ENCODE measurements around the gene KCNQ1. TPM values are rescaled to one million over a fixed set of nuclear protein-coding genes. Genes with fewer than 3 reads are reported as not detected.

The KCNQ1 gene
- total RNA-seq, 1 donor from 2014 or later, result 1.6 TPM

DNA sequence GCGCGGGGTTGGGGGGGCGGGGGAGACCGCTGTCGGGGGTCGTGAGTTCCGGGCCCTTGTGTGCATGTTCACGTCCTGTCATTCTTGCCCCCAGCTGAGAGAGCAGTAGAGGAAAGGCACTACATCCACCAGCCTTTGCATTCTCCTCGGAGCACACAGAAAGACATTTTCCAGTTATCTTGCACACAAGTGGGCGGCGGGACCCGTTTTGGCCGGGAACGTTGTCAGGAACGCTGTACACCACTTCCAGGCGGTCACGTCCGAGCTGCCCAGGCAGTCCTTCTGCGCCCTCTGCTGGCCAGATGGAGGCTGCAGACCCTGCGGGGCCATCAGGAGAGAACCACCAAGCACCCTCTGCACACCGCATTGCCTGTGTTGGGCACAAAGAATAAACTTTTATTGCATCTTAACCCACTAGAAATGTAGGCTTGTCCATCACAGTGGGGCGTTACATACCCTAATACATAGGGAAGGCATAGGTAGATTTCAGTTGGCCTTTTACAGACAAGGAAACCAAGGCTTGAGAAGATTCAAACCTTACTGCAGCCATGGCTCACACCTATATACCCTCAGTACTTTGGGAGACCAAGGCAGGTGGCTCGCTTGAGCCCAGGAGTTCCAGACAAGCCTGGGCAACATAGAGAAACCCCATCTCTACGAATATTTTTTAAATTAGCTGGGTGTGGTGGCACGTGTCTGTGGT is 443.6 kb downstream of the KCNQ1 start:
- DNase-seq (ENCODE audit: low read depth), result peak; percentile 62
- FAIRE-seq, result no peak
- Histone ChIP-seq H3K36me3 (ENCODE audit: control insufficient read depth, insufficient read depth, low read length) (no peaks in the 10 kb centered on the region), H3K4me3 (ENCODE audit: low read depth, low read length) (no peak overlapping the region), H3K27me3 (ENCODE audit: control insufficient read depth, insufficient read depth, low read length) (no peaks in the 10 kb centered on the region)
- TF ChIP-seq, protein P1, sequence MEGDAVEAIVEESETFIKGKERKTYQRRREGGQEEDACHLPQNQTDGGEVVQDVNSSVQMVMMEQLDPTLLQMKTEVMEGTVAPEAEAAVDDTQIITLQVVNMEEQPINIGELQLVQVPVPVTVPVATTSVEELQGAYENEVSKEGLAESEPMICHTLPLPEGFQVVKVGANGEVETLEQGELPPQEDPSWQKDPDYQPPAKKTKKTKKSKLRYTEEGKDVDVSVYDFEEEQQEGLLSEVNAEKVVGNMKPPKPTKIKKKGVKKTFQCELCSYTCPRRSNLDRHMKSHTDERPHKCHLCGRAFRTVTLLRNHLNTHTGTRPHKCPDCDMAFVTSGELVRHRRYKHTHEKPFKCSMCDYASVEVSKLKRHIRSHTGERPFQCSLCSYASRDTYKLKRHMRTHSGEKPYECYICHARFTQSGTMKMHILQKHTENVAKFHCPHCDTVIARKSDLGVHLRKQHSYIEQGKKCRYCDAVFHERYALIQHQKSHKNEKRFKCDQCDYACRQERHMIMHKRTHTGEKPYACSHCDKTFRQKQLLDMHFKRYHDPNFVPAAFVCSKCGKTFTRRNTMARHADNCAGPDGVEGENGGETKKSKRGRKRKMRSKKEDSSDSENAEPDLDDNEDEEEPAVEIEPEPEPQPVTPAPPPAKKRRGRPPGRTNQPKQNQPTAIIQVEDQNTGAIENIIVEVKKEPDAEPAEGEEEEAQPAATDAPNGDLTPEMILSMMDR (IDR thresholded peaks at IDR 0.05; ENCODE audit: insufficient read depth, low read length, severe bottlenecking), result peak; percentile 98

DNA sequence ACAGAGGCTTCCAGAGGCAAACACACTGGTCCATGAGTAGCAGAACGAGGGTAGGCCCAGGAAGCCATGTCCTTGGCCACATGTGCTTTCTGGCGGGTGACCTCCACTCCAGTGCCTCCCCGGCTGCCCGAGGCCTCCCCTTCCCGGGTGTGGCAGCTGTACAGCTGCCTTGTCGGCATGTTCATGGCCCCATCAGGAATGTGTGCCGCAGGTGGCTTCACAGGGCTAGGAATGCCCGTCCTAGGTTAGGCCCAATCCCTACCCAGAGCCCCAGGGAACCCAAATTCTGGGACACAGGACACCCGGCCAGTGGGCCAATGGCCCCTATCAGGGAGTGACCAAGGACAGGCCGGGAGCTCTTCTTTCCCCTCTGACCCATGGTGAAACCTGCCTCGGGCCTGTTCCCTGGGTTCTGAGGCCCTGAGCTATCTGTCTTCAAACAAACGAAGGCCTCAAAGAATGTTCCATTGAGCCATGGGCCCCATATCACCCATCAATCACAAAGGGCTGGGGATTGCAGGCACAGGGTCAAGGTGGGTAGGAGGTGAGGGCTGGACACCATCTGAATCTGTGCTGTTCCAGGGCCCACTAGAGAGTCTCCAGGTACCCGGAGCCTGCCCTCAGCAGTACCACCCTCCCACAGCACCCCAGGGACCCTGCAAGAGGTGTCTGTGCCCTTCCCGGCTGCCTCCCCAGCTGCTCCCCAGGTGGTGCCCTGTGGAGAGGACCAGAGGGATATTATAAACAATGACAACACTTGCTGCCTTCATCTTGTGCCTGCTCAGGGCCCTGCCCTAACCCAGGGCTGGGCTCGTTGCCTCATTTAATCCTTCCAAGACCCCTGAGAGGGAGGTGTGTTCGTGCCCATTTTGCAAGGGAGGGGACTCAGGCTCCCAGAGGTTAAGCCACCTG is 444.8 kb downstream of the KCNQ1 start:
- H3K4me3 ChIP-seq (ENCODE audit: low read depth, low read length), result no peak overlapping the region
- H3K27me3 ChIP-seq (ENCODE audit: control insufficient read depth, insufficient read depth, low read length), result no peaks in the 10 kb centered on the region
- DNase-seq (ENCODE audit: low read depth) (no peak), FAIRE-seq (no peak)
- no peaks in the 10 kb centered on the region for H3K36me3 ChIP-seq (ENCODE audit: control insufficient read depth, insufficient read depth, low read length)
- TF ChIP-seq, protein P1 (IDR thresholded peaks at IDR 0.05; ENCODE audit: insufficient read depth, low read length, severe bottlenecking), result no peak

DNA sequence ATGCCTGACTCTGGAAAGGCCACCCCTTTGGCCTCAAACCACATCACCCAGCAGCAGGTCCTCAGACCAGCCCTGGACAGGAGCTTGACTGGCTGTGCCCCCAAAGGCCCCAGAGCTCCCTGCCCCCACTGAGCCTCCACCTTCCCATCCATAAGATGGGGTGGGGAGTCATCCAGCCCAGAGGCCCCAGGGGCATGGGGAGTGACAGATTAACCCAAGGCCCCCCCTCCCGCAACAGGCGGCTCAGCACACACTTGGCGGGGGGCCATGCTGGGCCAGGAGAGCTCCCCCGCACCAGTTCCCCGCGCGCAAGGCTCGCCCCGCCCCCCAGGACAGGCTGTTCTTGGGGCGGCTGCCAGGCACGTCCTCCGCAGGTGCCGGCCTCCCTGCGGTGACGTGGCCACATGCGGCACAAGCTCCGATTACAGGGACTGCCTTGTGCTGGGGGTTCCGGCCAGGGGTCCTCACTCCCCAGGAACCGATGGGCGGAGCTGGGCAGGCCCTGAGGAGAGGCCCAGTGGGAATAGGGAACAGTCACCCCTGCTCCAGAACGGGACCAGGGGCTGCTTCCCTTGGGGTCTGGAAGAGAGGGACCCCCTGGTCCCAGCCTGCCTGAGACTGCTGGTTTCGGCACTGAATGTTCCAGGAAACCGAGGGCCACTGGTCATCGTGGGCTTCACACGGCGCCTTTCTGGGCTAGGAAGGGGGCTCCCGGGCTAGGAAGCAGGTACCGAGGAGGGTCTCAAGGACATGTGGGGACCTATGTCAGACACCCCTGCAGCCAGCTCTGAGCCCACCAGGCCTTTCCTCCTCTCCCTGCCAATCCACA is 445.9 kb downstream of the KCNQ1 start:
- no peaks in the 10 kb centered on the region for H3K36me3 ChIP-seq (ENCODE audit: control insufficient read depth, insufficient read depth, low read length)
- TF ChIP-seq, protein P1 (IDR thresholded peaks at IDR 0.05; ENCODE audit: insufficient read depth, low read length, severe bottlenecking), result no peak
- FAIRE-seq, result no peak
- no peak for DNase-seq (ENCODE audit: low read depth)
- no peak overlapping the region for H3K4me3 ChIP-seq (ENCODE audit: low read depth, low read length)
- H3K27me3 ChIP-seq (ENCODE audit: control insufficient read depth, insufficient read depth, low read length), result no peaks in the 10 kb centered on the region

- peak overlapping the region; percentile 40 for H3K4me3 ChIP-seq (ENCODE audit: low read depth, low read length)
- FAIRE-seq, result no peak
These were observed 446.8 kb downstream of the KCNQ1 start for GRCh38 chr11:2891326-2892214.

More at GRCh38 chr11:2891326-2892214, 446.8 kb downstream of the KCNQ1 start:
- TF ChIP-seq, protein P1 (IDR thresholded peaks at IDR 0.05; ENCODE audit: insufficient read depth, low read length, severe bottlenecking), result no peak
- Histone ChIP-seq H3K36me3 (ENCODE audit: control insufficient read depth, insufficient read depth, low read length) (no peaks in the 10 kb centered on the region), H3K27me3 (ENCODE audit: control insufficient read depth, insufficient read depth, low read length) (no peaks in the 10 kb centered on the region)
- no peak for DNase-seq (ENCODE audit: low read depth)

Measured in bronchial epithelial cell (primary cell).